Mucosa of rectum (tissue), 2 donors: ENCODE measurements around the gene HLA-DQA1.
"Not testable (repeated sequence)": the region's sequence is repeated elsewhere in the genome, so short reads cannot be mapped to it uniquely, and the experiment has no call there.

ENCODE experiments used
- H3K27ac ChIP-seq, 2 donors: one replicate each; pipeline ENCODE4 v1.7.0; 2013; ENCODE audit warnings: inconsistent platforms in 2 of 2, low read depth in 2 of 2, low read length in 2 of 2
- H3K27me3 ChIP-seq, 2 donors: one replicate each; pipeline ENCODE4 v1.7.0; 2013; ENCODE audit warnings: low read length in 2 of 2; ENCODE audit not compliant: control insufficient read depth in 2 of 2, insufficient read depth in 2 of 2
- H3K36me3 ChIP-seq, 2 donors: one replicate each; pipeline ENCODE4 v1.7.0; 2013; ENCODE audit warnings: low read length in 2 of 2; ENCODE audit not compliant: control insufficient read depth in 2 of 2, insufficient read depth in 2 of 2
- H3K4me1 ChIP-seq, 2 donors: one replicate each; pipeline ENCODE4 v1.7.0; 2013; ENCODE audit warnings: low read length in 2 of 2, mild to moderate bottlenecking in 1 of 2; ENCODE audit not compliant: control insufficient read depth in 2 of 2, insufficient read depth in 2 of 2
- H3K4me3 ChIP-seq, 2 donors: one replicate each; pipeline ENCODE4 v1.7.0; 2013; ENCODE audit warnings: low read length in 2 of 2
- H3K9ac ChIP-seq, 2 donors: one replicate each; pipeline ENCODE4 v1.7.0; 2013; ENCODE audit warnings: low read length in 2 of 2, low read depth in 1 of 2, mild to moderate bottlenecking in 1 of 2
- H3K9me3 ChIP-seq, 2 donors: one replicate each; pipeline ENCODE4 v1.7.0; 2013; ENCODE audit warnings: low read length in 2 of 2; ENCODE audit not compliant: control insufficient read depth in 2 of 2
- donor health status: healthy.
- donor health status: Normal muscosa, but diverticular disease.

Gene HLA-DQA1

GRCh38 chr6:32666420-32667300 is 29.5 kb downstream of the HLA-DQA1 start, which contains the start of gene HLA-DQB1:
Gene HLA-DQB1 (minus strand): TSS chr6:32666657. CDS start chr6:32666607, 50 bp downstream.
- Histone ChIP-seq H3K27me3 (peaks cover 0 to 13% of the 10 kb centered on the region in 2 donors), H3K4me1 (no peaks in the 10 kb centered on the region), H3K9ac (peak within 1 kb of the TSS in 1 of 2 donors; percentile 48), H3K36me3 (no peaks in the 10 kb centered on the region), H3K4me3 (peak within 1 kb of the TSS; percentile 52 to 57), H3K27ac (peak within 1 kb of the TSS; percentile 63 to 70), H3K9me3 (no peaks in the 10 kb centered on the region)

GRCh38 chr6:32668226-32668747 is 31.1 kb downstream of the HLA-DQA1 start:
- Histone ChIP-seq H3K27me3 (peaks cover 0 to 13% of the 10 kb centered on the region in 2 donors), H3K4me1 (no peaks in the 10 kb centered on the region), H3K36me3 (no peaks in the 10 kb centered on the region), H3K4me3 (no peak overlapping the region), H3K27ac (peak overlapping the region; percentile 16 to 56), H3K9ac (no peak overlapping the region), H3K9me3 (no peaks in the 10 kb centered on the region)

- H3K9me3 ChIP-seq: no peaks in the 10 kb centered on the region
- no peak overlapping the region for H3K27ac ChIP-seq
These were observed 32.0 kb downstream of the HLA-DQA1 start for GRCh38 chr6:32669240-32669639.

GRCh38 chr6:32669893-32670292 is 32.7 kb downstream of the HLA-DQA1 start:
- peaks cover 0 to 10% of the 10 kb centered on the region in 2 donors for H3K27me3 ChIP-seq
- H3K4me1 ChIP-seq: no peaks in the 10 kb centered on the region
- no peak overlapping the region for H3K4me3 ChIP-seq
- no peaks in the 10 kb centered on the region for H3K9me3 ChIP-seq
- H3K36me3 ChIP-seq: no peaks in the 10 kb centered on the region
- no peak overlapping the region for H3K27ac ChIP-seq
- H3K9ac ChIP-seq: no peak overlapping the region

More at GRCh38 chr6:32669240-32669639, 32.0 kb downstream of the HLA-DQA1 start:
- Histone ChIP-seq H3K9ac (no peak overlapping the region), H3K36me3 (no peaks in the 10 kb centered on the region), H3K4me3 (no peak overlapping the region), H3K4me1 (no peaks in the 10 kb centered on the region), H3K27me3 (peaks cover 0 to 10% of the 10 kb centered on the region in 2 donors)

GRCh38 chr6:32671908-32672307 is 34.7 kb downstream of the HLA-DQA1 start:
- H3K27me3 ChIP-seq, H3K4me1 ChIP-seq, H3K4me3 ChIP-seq, H3K27ac ChIP-seq, H3K9ac ChIP-seq, H3K9me3 ChIP-seq, H3K36me3 ChIP-seq: not testable (repeated sequence)

- H3K9me3 ChIP-seq, H3K4me3 ChIP-seq, H3K9ac ChIP-seq, H3K27ac ChIP-seq, H3K27me3 ChIP-seq, H3K4me1 ChIP-seq, H3K36me3 ChIP-seq: not testable (repeated sequence)
These were observed 36.9 kb downstream of the HLA-DQA1 start for GRCh38 chr6:32674123-32674522.

- Histone ChIP-seq H3K9me3 (no peaks in the 10 kb centered on the region), H3K36me3 (no peaks in the 10 kb centered on the region), H3K9ac (no peak overlapping the region), H3K4me1 (no peaks in the 10 kb centered on the region), H3K4me3 (no peak overlapping the region), H3K27me3 (peaks cover 0 to 4% of the 10 kb centered on the region in 2 donors), H3K27ac (no peak overlapping the region)
These were observed 42.3 kb downstream of the HLA-DQA1 start for GRCh38 chr6:32679492-32679891.

- Histone ChIP-seq H3K4me1 (no peaks in the 10 kb centered on the region), H3K9ac (no peak overlapping the region), H3K27me3 (peaks cover 0 to 4% of the 10 kb centered on the region in 2 donors), H3K9me3 (no peaks in the 10 kb centered on the region), H3K4me3 (no peak overlapping the region), H3K36me3 (no peaks in the 10 kb centered on the region), H3K27ac (no peak overlapping the region)
These were observed 42.8 kb downstream of the HLA-DQA1 start for GRCh38 chr6:32680055-32680454.

GRCh38 chr6:32684246-32684645 is 47.0 kb downstream of the HLA-DQA1 start:
- Histone ChIP-seq H3K36me3 (no peaks in the 10 kb centered on the region), H3K4me1 (no peaks in the 10 kb centered on the region), H3K9ac (no peak overlapping the region), H3K9me3 (no peaks in the 10 kb centered on the region), H3K4me3 (no peak overlapping the region), H3K27me3 (peaks cover 3 to 5% of the 10 kb centered on the region in 2 donors), H3K27ac (no peak overlapping the region)

- Histone ChIP-seq H3K9ac (no peak overlapping the region), H3K4me3 (no peak overlapping the region), H3K27ac (no peak overlapping the region), H3K4me1 (no peaks in the 10 kb centered on the region), H3K9me3 (no peaks in the 10 kb centered on the region), H3K27me3 (peaks cover 3 to 5% of the 10 kb centered on the region in 2 donors), H3K36me3 (no peaks in the 10 kb centered on the region)
These were observed 48.4 kb downstream of the HLA-DQA1 start for GRCh38 chr6:32685603-32686002.
